HG03097 (cell line): Measurements from ENCODE around the gene TTC16.

Source experiments
- ATAC-seq: cut with Tn5 transposase; IDR thresholded peaks from one replicate; pipeline ENCODE4 v1.9.1; 2021; ENCODE audit not compliant: unreplicated experiment, low FRiP score

The TTC16 gene

DNA sequence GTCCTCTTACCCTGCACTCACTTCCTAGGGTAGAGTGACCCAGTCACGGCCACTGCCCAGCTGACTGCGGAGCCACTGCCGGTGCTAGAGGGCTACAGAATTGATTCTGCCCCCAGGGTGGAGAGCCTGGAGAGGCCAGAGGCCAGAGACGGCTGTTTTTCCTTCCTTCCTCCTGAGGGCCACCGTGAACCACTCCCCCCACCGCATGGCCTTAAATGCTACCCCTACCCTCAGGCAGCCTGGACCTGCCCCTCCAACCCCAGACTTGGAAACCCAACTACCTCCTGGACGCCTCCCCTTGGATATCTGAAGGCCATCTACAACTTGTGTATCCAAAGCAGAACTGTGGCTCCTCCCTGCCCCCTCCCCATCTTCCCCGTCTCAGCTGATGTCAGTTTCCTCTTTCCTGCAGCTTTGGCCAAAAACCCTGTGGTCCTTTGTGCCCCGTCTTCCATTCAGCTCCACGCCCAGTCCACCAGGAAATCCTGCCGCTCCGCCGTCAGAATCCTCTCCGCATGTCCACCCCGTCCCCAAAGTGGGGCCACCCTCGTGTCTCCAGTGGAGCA, 46.3 kb downstream of the TTC16 start:
- ATAC-seq: no peak

DNA sequence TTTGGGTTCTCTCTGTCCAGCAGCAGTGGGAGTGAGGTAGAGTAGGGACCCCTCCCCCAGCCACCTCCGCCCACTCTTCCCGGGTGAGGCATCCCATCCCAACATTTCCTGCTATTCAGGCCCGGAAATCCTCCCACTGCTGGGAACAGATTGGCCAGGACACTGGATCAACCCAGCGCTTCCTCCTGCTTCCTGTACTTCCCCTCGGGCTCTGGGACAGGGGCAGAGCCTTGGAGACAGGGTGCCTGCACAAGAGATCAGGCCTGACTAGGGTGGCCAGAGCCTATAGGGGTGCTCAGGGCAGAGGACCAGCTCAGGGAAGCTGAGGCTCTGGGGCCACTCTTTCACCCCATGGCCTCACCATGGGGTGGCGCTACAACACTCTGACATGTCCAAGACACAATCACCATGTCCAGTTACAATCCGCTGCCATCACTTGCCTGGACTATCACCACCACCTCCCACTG, 48.1 kb downstream of the TTC16 start:
- ATAC-seq: no peak

DNA sequence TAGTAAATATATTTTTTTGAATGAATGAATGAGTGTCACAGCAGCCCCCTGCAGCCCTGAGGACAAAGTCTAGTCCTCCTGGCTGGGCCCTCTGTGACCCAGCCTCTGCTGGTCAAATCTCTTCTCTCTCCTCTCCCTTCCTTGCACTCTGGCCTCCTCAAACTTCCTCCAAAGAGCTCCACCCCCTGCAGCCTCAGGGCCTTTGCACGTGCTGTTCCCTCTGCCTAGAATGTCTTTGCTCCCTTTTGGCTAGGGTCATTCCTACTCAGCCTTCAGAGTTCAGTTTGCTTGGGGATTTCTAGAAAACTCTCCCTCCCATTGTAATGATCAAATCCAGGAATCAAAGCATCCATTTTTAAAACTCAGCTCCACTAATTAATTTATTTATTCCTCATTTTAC, 49.5 kb downstream of the TTC16 start:
- no peak for ATAC-seq

DNA sequence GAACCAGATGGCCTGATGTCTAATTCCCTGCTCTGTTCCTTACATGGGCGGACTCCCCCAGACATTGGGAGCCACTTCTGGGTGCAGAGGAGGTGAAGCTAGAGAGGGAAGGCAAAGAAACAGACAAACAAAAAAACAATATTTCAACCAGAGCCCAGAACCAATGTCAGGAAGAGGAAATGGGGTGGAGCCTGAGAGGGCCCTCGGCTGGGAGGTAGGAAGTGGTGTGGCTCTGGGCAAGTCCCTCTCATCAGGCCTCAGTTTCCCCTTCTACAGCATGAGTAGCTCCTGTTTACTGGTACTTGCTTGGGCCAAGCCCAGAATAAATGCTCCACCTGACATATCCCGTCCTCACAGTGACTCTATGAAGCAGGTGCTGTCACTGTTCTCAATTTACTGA, 51.5 kb downstream of the TTC16 start:
- no peak for ATAC-seq

DNA sequence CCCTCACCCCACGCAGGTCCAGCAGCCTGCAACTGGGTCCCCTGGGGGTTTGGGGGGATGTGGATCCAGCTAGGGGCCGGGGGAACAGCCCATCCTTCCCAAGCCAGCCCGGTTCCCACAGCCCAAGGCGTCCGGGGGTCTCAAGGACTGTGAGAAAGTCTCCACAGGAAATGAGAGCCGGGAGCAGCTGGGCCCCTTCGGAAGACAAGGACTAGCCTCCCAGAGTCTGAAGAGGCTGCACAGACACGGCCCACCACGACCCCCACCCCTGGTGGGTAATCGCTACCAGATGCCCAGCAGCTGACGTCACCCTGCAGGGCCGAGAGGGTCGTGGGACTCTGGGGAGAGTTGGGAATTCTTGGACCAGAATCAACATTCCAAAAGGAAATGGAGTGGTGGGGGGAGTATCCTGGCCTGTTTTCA, 52.0 kb downstream of the TTC16 start:
- no peak for ATAC-seq

DNA sequence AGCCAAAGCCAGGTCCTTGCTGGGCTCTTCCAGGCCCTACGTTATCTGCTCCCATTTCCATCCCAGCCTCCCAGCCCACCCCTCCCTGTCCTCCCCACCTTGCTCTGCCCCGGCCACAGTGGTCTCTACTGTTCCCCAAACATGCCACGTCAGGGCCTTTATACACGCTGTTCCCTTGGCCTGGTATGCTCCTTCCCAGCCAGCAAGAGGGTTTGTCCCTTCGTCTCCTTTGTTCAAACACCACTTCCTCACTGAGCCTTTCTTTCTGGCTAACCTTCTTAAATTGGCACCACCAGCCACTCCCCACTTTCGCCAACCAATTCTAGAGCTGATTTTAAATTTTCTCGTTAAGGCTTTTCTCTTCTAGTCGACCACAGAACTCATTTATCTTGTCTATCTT, 52.8 kb downstream of the TTC16 start:
- ATAC-seq: no peak

DNA sequence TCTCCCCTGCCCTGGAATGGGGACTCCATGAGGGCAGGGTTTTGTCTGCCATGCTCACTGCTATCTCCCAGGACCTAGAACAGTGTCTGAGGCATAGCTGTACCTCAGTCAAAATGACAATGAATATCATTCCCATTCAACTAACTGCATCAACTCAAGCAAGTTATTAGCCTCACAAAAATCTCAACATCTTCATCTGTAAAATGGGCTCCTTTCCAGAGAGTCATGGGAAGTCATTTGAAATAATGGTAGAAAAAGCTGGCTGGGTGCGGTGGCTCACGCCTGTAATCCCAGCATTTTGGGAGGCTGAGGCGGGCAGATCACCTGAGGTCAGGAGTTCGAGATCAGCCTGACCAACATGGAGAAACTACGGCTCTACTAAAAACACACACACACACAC, 53.2 kb downstream of the TTC16 start:
- ATAC-seq: no peak

DNA sequence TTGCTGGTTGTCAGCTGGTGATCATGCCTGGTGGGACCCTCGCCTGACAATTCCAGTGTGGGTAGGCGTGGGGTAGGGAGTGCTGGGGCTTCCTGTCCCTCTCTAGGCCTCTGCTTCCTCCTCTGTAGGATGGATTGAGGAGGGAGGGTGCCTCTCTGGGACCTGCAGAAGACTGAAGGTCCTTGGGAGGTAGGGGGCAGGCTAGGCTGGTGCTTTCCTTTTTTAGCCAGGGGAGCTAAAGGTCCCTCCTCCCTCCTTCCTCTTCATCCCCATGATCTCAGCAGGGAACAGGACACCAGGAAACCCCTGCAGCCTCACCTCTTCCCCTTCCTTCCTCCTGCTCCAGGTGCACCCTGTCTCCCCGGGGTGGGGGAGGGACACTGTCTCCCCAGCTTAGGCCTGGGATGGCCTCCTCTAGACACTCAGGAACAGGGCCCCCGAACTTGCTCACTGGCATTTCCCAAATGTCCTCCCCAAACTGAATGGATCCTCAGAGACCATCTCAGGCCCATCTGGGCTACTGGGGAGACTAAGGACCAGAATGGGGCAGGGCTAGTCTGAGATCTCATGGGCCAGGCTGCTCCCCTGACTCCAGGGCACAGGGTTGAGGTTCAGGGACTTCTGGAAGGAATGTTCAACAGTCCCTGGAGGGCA, 54.2 kb downstream of the TTC16 start:
- no peak for ATAC-seq

DNA sequence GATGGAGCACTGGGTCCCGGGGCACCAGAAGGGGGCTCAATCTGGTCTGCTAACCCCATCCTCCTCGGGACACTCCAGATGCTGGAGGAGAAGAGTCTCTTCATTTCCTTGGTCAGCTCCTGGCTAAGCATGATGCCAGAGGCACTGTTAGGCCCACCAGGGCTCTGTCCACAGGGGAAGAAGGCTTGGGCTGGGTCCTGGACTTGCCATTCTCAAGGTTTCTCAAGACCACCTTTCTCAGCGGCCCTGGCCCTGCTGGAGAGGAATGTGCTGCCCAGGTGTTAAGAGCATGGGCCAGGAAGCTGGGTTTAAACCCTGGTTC, 54.7 kb downstream of the TTC16 start:
- no peak for ATAC-seq

DNA sequence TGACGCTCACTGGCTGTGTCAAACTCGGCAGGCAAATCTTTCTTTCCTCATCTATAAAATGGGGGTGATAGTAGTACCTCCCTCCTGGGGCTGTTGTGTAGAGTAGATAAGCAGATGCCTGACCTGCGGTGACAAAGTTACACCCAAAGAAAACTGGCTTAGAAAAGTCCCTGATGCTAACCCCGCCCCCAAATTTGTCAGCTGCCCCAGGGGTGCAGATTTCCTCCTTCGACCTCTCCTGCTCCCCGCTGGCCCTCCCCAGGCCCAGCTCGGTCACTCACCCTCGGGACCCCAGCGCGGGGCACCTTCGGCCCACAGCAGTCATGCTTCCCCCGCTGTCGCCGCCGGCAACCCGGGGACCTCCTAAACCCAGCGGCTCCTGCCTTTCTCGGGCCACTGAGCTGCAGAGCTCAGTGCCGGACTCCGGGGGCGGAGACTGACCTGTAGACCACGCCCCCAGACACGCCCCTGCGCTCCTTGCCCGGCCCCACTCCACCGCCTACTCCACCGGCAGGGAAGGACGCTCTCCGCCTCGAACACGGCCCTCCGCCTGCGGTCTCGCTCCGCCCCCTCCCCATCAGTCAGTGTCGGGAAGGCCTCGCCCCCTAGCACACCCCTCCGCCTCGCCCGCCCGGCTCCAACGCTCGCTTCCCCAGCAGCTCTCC, 55.2 kb downstream of the TTC16 start:
- peak; percentile 89 for ATAC-seq

DNA sequence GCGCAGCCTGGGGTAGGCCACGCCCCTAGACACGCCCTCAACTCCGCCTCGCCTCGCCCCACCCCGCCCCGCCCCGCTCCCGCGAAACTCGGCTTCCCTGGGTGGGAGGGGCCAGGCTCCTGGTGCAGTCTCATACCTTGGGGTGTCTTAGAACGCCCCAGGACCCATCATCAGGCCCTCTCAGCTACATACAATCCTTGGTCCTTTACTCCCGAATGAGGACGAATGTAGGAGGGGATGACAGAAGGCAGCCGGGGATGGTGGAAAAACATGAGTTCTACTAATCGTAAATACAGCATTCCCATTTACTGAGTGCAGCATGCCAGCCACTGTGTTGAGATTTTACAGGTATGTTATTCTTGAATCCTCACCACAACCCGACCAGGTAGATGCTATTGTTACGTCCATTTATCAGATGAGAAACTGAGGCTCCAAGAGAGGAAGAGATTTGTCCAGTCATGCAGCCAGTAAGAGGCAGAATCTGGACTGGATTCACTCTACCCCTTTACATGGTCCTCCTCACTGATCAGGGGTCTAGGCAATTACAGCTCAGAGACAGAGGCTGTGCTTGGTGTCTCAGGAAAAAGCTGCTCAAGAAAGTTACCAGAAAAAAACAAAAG, 55.8 kb downstream of the TTC16 start:
- ATAC-seq: no peak

DNA sequence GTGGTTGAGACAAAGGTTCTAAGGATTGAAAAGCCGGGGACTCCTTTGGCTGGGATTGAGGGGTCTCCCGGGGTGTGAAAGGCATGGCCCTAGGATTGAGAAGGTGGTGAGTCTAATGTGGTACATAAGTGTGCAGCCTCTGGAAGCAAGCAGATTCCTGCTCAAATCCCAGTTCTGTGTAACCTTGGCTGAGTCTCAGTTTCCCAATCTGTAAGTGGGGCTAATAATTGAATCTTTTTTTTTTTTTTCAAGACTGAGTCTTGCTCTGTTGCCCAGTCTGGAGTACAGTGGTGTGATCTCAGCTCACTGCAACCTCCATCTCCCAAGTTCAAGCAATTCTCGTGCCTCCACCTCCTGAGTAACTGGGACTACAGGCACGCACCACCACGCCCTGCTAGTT, 56.7 kb downstream of the TTC16 start:
- no peak for ATAC-seq

DNA sequence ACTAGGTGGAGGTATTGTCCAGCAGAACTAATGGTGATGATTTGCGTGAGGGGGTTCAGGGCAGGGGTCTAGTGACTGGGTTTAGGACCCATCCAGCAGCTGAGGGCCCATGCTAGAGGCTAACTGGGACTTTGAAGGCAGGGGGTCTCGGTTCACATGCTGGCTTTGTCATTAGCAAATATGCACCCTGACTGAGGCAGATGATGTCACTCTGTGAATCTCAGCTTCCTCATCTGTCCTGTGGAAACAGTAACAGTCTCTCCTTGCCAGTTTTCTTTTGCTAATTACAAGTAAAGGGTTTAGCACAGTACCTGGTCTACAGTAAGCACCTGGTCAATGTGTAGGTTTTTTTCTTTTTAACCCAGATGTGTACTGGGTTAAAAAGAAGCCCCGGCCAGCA, 57.4 kb downstream of the TTC16 start:
- no peak for ATAC-seq

DNA sequence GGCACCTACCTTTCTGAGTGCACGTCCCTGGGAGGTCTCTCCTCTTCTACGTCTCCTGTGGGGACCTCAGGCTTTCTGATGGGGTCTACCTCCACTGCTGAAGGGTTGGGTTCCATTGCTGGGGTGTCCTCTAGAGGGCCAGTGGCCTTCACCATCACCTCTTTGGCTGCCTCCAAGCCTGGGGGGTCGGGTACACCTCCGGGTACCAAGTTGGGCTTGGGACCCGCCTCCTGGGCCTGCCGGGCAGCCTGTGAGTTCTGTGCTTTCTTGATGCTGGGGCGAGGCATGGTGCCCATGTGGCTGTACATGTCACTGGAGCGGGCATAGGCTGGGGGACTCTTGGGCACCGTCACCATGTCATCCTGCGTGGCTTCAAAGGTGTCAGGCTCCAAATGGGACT, 58.1 kb downstream of the TTC16 start:
- no peak for ATAC-seq

DNA sequence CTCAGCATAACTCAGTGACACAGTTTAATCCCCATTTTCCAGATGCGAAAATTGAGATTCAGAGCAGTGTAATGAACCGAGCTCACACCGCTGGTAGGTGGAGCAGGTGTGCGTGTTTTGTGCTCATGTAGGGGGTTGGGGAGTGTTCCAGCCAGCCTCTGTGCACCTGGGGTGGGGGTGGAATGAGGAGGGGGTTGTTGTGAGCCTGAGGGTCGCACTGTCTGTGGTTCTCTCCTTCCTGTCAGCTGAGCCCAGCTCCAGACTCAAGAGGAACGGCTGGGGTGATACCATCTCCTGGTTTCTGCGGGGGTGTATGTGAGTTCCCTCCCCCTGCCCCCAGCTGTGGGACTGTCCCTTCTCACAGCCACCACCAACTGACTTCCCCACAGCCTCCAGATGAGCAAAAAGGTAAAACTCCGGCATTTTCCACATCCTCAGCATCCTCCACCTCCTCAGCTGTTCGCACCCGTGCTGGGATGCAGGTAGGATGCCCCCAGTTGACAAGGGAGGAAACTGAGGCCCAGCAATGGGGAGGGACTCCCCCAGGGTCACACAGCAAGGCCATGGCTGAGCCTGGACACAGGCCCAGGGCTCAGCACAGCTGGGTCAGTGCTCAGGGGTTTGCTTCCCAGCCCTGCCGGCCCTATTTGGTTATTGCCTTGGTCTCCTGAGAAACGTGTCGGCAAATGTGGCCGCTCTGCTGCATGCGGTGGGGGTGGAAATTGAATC, 60.5 kb downstream of the TTC16 start:
- no peak for ATAC-seq

DNA sequence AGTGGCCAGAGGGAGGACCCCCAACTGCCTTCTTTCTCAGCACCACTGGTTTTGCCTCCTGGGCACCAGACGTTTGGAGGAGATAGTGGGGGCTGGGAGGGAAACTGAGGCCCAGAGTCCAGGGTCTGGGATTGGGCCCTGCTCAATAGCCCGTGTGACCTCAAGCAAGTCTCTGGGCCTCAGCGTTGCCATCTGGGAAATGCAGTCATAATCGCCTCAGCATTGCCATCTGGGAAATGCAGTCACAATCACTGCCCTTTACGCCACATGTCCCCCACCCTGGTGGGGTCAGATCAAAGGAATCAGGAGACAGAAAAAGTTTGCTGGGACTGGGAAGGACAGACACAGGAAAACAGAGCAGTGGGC, 61.0 kb downstream of the TTC16 start:
- ATAC-seq: no peak

DNA sequence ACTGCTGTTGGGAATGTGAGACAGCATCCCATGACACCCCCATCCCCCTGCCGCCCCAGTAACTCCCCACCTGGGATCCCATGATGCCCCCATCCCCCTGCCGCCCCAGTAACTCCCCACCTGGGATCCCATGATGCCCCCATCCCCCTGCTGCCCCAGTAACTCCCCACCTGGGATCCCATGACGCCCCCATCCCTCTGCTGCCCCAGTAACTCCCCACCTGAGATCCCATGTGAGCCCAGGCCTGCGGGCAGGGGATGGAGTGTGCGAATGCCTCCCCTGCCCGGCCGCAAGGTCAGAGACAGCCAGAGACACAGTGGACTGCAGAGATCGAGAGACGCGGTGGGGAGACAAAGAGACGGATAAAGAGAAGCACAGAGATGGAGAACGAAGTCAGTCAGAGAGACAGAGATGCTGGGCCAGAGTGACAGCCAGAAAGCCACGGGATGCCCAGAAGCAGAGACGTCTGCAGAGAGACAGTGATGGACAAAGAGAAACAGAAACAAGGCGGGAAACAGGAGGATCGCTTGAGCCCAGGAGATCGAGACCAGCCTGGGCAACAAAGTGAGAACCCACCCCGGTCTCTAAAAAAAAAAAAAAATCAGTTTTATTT, 61.6 kb downstream of the TTC16 start:
- no peak for ATAC-seq

DNA sequence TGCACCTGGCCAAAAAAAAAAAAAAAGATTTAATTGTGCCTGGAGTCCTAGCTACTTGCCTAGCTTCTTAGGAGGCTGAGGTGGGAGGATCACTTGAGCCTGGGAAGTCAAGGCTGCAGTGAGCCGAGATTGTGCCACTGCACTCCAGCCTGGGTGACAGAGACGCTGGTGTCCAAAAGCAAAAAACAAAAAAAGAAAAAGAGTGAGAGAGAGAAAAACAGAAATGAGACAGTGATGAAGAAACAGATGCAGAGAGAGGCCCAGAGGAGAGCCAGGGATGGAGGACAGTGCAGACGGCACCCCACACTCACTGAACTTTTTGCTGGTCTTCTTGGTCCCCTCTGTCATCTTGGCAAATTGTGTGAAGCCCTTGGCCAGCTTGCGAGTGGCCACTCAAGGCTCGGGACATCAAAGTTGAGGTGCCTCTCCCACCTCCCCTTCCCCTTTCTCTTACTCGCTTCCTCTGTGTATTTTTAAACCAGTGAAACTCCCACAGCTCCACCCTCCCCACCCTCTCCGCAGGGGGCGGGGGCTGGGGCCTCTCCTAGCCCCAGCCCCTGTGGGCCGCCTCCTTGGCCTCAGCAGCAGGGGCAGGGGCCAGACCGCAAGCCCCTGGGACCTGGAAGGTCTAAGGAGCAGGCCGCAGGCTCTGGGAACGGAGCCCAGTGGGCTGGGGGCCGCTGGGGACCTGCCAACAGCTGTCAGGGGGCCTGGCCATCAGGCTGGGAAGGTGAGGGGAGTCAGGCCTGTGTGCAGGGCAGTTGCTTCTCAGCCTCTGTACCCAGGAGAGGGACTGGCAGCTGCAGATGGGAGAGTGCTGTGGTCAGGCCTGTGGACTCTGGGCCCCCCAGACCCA, 62.6 kb downstream of the TTC16 start, which contains the start of gene SH2D3C:
Gene SH2D3C (minus strand): TSS at position 387 of the 856 bp plus-strand sequence. CDS start 39 bp downstream, at position 348.
- ATAC-seq: no peak

DNA sequence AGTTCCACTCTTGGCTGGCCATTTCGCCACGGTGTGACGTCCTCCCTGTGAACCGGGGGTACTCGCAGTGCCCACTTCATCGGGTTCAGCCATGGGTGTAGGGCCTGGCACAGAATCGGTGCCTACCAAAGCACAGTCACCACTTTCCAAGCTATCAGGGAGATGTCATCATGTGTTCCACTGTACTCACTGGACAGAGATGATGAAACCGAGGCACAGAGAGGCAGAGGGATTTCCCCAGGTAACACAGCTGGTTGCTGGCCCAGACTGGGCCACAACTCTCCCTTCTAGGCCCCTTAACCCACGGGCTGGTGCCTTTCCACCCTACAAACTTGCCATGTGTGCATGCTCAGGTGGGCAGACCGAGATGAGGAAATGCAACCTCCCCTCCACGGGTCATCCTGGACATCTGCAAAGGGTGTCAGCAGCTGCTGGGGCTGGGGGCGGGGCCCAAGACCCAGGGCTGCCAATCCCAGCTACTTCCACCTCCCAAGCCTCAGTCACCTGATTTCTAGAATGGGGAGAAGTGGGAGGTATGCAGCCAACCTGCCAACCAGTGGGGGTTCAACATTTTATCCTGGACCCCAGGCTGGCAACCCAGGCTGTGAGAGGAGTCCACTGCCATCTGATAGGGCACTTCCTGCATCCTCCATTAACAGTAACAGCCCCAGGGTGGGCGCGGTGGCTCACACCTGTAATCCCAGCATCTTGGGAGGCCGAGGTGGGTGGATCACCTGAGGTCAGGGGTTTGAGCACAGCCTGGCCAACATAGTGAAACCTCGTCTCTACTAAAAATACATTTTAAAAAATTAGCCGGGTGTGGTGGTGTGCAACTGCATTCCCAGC, 63.5 kb downstream of the TTC16 start:
- ATAC-seq: no peak
